HG02870 (cell line): Measurements from ENCODE around the gene GRM6.

ENCODE experiments used
- ATAC-seq: cut with Tn5 transposase; IDR thresholded peaks from one replicate; pipeline ENCODE4 v1.9.1; 2021; ENCODE audit warnings: mild to moderate bottlenecking, moderate library complexity; ENCODE audit not compliant: unreplicated experiment

The GRM6 gene

GRCh38 chr5:178994580-178995340 lies at the start of gene GRM6:
TSS of gene GRM6 (minus strand) at chr5:178995320. CDS start at chr5:178994944, 376 bp downstream.
- ATAC-seq = no peak

- no peak for ATAC-seq
Observed at GRCh38 chr5:179044765-179045164, 49.6 kb upstream of the GRM6 start.

- ATAC-seq = no peak
Observed at GRCh38 chr5:179033004-179033580, 38.0 kb upstream of the GRM6 start.

- no peak for ATAC-seq
Observed at GRCh38 chr5:179023528-179024189, 28.5 kb upstream of the GRM6 start, which contains the start of gene ZNF879. TSS of gene ZNF879 (plus strand) at chr5:179023804. CDS start at chr5:179025005, 1,201 bp downstream.

- ATAC-seq = no peak
Observed at GRCh38 chr5:179008667-179009066, 13.5 kb upstream of the GRM6 start.

GRCh38 chr5:179006564-179006963 lies 11.4 kb upstream of the GRM6 start:
- ATAC-seq = no peak

- ATAC-seq = no peak
Observed at GRCh38 chr5:178998441-178998840, 3.3 kb upstream of the GRM6 start.

- ATAC-seq = no peak
Observed at GRCh38 chr5:178997191-178997590, 2.1 kb upstream of the GRM6 start.

GRCh38 chr5:178996156-178996555 lies 1.0 kb upstream of the GRM6 start:
- no peak for ATAC-seq

GRCh38 chr5:178995341-178995690 lies 196 bp upstream of the GRM6 start:
- ATAC-seq = no peak

- no peak for ATAC-seq
Observed at GRCh38 chr5:178993955-178994579, 1.1 kb downstream of the GRM6 start.

GRCh38 chr5:178993236-178993765 lies 1.8 kb downstream of the GRM6 start:
- ATAC-seq = no peak

GRCh38 chr5:178992291-178992895 lies 2.7 kb downstream of the GRM6 start:
- ATAC-seq = no peak

GRCh38 chr5:178991190-178992145 lies 3.7 kb downstream of the GRM6 start:
- ATAC-seq = no peak

GRCh38 chr5:178990491-178990890 lies 4.6 kb downstream of the GRM6 start:
- no peak for ATAC-seq

- no peak for ATAC-seq
Observed at GRCh38 chr5:178989311-178989710, 5.8 kb downstream of the GRM6 start.

- ATAC-seq = no peak
Observed at GRCh38 chr5:178988436-178989220, 6.5 kb downstream of the GRM6 start.

- no peak for ATAC-seq
Observed at GRCh38 chr5:178986326-178986960, 8.7 kb downstream of the GRM6 start.
